Superior temporal gyrus (tissue), 1 donor: ENCODE data around the gene FAF2.

Experiments used
- DNase-seq: peaks from one replicate; pipeline ENCODE4 v3.0.0-alpha.2; 2016; ENCODE audit errors: extremely low spot score

Gene FAF2

DNA sequence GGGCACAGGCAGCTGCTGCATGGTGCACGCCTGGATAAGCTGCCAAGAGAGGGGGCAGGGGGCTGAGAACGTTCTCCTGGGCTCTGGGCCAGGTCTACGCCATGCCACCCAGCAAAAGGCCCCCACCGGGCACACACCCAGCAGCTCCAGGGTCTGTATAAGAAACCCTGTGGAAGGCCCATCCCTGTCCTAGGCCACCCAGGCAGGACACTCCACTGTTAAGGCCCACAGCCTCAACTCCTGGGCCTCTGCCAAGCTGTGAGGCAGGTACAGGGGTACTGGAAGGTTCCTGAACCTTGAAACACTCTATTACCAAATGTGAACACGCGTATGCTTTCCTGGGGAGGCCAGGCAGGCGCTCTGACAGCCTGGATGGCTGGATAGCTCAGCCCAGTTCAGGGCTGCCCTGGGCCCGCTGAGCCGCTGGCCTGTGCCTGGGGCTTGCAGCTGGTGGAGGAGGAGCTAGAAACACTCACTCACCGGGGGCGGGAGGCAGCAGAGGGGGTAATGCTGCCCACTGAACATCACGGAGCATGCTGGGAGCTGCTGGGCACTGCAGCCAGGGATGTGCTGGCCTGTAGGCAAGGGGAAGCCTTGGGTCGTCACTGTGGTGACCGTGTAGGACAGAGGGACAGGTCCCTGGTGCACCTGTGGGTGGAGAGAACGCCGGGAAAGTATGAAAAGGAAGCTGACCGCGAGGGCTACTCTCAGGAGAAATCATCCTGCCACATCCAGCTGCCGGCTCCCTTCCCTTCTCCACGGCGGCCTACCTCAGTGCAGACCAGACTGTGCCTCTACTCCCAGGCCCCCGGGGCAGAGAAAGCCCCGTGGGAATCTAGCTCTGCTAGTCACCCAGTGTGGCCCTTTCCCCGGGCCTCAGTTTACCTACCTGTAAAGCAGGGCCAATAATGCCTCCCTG is 83.1 kb downstream of the FAF2 start:
- DNase-seq, result peak; percentile 86

DNA sequence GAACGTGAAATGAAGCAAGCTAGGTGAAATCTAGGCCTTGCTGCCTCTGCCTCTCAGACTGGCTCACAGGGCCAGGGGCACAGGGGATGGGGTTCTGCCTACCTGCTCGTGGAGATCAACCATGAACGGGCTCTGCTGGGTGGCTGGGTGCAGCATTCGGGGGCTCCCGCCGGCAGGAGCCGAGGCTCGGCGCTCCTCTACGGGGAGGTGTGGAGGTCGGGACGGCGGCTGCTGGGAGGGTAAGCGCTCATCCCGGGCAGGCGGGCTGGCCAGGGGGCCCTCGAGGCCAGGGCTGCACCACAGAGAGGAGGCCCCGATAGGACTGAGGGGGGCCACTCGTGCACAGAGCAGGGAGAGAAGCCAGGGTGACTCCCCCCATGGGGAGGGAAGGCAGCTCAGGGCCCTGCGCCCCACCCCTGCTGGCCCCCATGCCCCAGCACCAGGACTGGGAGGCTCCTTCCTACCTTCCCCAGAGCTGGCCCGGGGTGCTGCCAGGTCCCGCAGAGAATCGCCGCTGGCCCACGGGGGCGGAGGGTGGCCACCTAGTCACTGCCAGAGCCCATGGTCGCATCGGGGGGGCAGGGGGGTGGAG is 83.8 kb downstream of the FAF2 start:
- no peak for DNase-seq

DNA sequence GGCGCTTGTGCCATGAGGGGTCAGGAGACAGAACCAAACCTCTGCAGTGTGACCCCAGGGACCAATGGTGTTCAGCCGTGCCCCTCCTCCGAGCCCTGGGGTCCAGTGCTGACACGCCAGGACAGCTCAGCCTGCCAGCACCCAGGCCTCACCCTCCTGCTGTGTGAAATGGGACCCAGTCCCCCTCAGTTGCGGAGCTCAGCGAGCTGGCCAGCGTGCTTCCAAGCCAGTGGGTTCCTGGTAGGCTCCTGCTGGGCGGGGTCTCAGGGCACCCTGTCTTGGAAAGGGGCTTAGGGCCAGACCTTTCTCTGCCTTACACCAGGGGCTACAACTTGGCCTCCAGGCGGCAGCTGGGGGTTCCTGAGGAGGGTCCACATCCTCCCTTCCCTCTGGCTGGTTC is 84.6 kb downstream of the FAF2 start:
- DNase-seq, result no peak

DNA sequence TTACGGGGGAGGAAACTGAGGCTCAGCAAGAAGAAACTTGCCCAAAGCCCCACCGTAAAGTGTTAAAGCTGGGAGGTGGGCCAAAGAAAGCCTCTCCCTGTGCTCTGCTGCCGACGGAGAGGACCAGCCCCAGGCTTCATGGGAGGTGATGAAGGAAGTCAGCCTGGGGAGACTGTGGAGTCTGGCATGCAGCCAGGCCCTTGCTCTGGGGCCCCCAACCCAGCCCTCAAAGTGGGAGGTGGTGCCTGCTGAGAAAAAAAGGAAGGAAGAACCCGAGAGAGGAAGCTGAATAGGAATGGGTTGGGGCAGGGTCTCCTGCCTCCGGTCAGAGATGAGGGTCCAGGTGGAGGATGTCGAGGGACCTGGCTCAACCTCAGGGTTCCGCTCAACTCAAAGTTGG is 85.2 kb downstream of the FAF2 start:
- no peak for DNase-seq

DNA sequence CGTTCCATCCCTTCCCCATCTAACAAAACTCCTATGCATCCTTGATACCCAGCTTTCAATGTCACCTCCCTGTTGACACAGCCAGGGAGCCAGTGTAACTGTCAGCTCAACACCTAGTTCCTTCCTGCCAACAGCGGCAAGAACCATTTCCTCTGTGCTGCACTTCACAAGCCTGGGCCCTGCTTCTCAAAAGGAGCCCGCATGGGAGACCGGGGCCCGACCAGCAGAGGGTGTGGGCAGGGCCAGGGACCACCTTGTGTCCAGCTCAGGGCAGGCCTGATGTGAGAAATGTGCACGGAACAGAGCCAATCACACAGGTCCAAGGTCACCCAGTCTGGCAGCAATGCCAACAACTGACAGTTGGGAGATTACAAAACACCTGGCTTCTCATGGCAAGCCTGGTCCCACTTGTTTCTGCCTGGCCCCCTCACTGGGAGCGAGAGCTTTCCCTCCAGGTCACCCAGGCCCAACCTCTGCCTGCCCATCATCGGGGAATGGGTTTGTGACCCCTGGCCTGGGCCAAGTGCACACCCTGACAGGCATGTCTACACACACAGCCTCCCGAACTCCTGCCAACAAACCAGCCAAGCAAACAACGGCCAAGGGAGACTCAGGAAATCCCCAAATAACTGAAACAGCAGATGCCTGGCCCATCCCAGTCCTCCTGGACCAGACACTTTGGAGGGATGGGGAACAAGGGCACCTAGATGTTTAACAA is 85.9 kb downstream of the FAF2 start:
- DNase-seq, result no peak

DNA sequence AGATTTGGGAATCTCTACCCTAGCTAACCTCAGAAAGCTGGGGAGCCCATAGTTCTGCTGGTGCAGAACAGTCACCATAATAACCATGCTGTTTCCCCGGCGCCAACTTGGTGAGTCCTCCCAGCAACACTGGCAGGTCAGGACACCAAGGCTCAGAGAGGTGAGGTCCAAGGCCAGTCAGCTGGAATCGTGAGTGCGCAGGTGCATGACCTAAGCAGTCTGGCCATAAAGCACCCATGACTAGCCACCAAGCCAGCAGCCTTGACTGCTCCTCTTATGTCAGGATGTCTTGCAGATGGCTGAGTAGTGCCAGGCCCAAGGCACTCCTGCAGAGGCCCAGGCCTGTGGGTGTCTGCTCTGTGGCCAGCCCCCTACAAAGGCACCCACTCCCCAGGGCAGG is 86.5 kb downstream of the FAF2 start:
- no peak for DNase-seq

DNA sequence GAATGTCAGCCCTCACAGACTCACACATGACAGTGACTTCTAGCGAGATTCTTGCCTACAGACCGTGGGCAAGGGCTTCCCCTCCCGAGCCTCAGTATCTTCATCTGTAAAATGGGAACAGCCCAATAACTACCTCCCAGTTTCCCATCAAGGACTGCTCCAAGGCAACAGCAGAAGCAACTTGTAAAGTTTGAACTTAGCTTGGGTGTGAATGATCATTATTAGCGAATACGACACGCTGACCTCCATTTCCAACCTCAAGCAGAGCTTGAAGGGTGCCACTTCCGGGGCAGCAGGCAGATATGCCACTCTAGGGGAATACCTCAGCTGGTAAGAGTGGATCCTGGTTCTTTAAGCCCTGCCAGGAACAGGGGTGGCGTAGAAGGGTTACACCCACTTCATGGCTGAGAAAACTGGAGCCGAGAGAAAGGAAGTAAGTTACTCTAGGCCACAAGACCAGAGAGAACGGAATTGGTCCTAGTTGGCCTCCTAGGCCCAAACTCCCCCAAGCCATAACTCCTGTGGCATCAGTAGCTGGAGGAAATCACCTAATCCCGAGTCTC is 87.0 kb downstream of the FAF2 start:
- peak; percentile 29 for DNase-seq

DNA sequence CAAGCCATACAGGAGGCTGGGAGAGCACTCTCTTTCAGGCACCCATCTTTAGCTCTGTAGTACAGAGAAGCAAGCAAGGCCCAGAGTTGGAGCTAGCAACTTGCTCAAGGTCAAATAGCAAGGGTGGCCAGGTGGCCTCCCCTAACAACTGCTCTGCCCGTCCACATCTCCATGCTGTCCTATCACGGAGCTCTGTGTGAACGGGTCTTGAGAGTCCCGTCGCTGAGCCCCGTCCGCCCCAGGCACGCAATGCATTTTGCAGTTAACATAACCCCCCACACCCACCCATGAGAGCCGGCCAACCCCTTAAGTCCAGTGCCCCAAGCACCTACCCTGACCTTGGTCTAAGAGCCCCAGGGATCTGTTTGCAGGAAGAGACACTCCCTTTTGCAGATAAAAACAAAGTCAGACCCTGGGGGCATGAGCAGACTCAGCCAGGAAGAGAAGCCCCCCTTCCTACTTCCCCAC is 87.5 kb downstream of the FAF2 start:
- DNase-seq, result no peak

DNA sequence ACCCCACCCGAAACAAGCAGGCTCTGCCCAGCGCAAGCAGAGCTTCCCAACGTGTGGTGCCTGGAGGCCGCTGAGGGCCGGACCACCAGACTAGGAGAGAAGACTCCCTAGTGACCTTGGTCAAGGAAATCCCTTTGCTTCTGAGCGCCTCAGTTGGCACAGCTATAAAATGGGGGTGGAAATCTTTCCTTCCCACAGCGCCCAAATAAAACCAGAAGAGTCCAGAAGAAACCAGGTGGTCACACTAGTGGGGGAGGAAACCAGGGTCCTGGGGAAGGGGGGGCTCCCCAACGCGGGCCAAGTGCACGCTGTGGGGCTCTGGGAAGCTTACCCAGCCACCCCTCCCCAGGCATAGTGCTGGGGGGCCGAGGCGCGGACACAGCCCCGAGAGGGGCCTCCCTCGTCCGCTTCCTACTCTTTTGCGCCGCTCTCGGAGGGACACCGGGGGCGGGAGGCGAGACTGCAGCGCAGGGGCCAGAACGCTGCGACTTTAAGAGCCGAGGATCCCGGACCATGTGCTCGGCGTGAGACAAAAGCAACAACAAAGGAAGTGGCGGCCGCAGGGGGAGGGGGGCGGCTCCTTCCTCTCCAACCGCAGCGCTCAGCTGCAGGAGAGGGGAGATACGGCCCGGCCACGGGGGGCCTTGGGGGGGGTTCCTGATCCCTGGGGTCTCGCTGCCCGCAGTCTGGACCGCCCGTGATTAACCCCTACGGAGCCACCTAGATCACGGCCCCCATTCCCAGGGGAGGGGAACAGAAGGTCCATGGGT is 88.1 kb downstream of the FAF2 start:
- peak; percentile 66 for DNase-seq

DNA sequence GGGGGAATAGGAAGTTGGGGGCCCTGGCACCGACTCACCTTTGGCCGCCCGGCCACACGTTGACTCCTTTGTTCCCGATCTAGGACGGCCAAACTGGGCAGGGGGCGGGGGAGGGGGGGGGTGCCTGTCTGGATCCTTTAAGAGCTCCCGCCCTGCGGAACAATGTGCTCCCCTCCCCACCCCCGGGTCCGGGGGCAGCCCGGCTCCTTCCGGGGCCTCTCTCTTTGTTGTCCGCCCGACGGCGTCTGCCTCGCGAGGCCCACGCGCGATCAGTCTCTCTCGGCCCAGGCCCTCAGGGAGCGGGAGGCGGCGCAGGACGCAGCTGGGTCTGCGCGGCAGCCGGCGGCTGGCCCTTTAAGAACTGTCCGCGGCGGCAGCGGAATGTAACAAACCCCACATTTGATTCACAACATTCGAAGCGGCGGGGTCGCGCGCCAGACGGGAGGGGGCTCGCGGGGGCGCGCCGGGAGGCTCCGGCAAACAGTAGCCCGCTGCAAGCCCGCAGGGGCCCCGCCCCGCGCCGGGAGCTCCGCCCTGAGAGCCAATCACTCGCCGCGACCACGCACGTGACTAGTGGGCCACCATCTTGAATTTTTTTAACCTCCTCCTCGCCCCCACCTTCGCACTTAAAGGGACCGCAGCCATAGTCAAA is 88.8 kb downstream of the FAF2 start, which contains the start of gene RNF44:
Gene RNF44, minus strand, starts transcription at position 501 of the 652 bp plus-strand sequence. CDS start 4,930 bp downstream, outside the sequence.
- peak; percentile 98 for DNase-seq

DNA sequence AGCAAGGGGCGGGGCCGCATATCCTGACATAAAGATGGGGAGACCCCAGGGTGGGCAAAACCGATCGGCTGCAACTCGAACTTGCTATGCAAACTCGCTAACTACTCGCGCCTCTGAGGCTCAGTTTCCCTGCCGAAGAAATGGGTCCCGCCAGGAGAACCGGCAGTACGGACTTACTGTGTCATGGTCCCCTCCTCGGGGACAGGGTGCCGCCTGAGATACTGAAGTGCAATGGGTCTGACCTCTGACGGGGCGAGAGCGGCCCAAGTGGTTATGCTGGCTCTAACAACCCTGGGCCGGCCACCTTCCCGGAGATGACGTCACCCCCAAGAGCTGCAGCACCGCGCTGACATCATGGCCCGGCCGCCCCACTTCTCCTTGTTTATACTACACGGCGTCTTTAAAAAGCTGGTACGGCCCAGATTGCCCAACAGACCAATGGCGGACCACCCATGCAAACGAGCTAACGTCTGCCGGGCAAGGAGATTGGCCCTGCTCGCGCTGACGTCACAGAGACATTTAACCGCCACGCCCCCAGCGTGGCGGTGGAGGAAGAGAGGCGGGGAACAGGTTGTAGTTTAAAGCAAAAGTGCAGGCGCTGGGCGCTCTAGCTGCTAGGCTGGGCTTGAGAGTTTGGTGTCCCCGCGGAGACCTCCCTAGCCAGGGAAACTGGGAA is 89.5 kb downstream of the FAF2 start:
- DNase-seq, result peak; percentile 99

DNA sequence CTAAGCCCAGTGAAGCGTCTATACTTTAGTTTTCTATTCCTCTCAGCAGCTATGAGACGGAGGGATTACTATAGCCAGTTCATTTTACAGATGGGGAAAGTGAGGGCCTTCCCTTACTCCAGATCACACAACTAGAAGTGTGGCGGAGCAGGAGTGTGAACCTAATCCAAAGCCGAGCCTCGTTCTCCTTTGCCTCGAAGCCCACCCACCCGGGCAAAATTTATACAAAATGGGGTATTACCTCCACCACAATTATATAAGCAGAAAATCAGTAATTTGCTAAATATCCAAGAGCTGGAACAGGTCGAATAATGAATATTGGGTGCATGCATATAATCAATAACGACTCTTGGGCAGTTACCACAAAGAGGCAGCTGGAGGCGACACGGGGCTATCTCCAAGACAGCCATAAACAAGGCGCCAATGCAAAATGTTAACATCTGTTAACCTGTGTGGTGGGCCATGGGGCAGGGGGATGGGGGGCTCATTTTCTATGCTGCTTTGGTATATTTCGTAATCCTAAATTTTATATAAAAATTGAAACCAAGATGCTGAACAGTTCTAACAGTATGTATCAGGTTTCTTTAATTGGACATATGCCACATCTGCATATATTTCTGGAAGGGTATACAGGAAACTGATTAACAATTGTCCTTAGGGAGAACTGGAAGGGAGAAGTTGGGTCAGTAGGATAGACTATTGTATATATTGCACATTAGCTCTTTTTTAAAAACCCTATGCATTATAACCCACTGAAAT is 90.2 kb downstream of the FAF2 start:
- no peak for DNase-seq

DNA sequence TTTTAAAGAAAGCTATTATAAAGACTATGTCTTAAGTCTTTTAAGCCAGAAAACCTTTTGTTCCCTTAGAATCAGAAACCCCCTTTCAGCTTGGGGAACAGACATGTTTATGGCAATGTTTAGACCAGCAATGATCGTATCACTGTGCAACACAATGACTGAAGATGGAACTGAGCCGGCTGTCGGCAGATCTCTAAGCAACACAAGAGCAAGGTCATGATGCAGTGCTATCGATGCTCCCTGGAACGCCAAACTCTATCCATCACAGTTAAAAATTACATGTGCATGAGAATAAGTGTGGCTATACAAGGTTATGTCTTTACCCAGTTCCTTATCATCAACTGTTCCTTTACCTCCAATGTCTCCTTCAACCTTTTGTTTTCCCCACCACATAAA is 90.8 kb downstream of the FAF2 start:
- no peak for DNase-seq

DNA sequence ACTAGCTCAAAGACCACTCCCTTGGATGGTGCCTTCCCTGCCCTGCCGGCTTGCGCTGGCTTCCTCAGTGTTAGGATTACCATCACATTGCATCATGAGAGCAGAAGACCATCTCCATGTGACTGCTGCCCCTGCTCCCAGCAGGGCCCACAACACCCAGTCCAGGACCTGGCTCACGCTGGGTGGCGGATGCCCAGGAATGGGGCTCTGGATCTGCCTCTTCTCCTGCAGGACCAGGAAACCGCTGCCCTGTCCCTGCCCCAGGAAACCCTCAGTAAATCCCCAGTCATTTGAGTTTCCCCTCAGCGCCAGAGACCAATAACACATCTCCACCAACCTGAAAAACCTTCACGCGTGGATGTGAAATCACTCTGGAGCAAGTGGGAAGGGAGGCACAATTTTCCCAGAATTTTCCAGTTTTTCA is 92.3 kb downstream of the FAF2 start:
- DNase-seq, result no peak

DNA sequence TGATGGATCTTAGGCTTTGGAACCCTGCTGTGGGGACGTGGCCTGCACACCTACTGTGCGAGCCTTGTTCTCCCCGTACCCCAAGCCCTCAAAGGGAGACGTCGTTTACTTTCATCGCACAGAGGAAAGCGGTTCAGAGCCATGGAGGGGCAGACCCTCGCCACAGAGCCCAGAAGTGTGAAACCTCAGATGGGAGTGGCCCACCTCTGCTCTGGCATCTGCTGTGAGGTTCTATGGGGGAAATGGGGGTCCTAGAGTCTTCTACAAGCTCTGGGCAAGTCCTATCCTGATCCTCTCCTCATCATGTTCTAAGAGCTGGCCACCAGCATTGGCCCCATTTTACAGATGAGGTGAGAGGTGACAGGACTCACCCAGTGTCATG is 92.8 kb downstream of the FAF2 start:
- no peak for DNase-seq

DNA sequence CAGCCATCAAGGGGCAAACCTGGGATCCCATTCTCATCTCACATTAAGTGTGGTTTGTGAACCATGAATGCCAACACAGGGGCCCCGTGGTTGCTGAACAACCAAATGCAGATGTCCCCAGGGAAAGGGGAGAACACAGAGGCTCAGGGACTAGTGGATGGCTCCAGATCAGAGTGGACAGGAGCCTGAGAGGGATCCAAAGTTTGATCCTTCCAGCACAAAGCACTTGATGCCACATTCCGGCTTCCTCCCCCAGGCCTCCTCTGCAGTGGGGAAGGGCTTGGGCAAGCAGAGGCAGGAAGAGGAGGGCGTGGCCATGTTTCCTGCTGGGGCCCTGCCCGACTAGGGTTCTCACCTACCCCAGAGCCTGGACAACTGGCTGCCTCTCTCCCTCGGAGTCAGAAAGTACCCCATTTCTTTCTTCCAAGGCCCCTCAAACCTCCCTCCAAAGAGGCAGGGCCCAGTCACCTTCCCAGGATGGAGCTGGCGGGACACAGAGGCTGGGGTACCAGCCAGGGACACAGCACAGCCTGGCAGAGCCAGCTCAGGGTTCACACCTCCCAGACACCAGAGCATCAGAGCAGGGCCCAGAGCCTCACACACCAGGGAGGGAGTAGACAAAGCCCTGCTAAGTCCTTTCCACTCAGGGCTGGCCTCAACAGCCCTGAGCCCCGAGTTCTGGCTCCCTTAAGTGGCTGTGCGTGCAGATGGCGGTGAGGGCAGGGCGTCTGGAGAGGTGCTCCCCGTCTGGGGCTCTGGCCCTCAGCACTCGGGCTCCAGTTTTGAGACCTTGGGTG is 93.4 kb downstream of the FAF2 start:
- no peak for DNase-seq

DNA sequence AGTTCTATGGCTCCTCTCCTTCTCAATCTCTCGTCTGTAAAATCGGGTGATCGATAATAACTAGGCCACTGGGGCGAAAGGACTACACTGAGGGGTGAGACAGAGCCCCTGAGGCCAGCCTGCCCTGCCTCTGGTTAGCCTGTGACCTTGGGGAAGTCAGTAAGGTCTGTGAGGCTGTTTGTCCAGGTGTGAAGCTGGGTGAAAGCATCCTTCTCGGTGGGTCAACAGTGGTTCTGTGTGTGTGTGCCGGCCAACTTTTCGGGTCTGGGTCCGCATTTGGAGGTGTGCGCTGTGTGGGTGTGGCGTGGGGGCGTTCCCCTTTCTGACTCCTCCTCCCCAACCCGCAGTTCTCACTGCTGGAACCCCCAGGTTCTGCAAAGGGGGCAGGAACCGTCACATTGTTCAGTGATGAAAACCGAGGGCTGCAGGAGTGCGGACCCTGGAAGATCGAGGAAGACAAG is 94.0 kb downstream of the FAF2 start:
- no peak for DNase-seq

DNA sequence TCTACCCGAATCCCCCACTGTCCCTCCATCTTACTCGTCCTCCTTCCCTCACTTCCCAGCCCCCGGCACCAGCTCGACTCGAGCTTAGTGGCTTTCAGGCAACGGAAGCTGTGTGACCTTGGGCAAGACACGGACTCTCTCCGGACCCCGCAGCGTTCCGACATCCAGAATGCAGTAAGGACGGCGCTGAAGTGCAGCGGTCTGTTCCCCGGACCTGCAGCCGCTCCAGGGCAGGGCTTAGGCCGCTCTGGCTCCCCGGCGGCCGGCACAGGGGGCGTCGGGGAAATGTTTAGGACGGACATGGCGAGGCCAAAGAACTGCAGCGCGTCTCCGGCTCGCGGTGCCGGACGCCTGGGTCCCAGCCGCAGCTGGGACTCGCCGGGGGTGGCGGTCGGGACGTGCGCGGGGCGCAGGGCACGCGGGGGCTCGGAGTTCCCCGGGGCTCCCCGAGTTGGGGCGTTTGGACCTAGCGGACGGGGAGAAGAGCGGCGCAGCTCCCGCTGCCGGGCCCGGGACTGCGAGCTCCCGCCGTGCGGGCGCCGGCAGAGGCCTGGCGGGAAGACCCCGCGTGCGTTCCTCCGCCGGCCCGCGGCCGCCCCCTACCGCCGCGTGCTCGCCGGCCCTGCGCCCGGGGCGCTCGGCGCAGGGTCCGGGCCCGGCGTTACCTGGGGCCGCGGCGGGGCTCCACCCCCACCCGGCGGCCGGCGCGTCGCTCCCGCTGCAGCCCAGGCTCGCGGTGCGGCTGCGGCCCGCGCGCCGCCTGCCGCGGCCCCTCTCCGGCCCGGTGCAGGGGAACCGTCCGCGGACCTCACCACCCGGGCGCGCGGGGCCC is 94.6 kb downstream of the FAF2 start:
- no peak for DNase-seq
